ENCODE measurements around the gene ZNF571. TPM values are rescaled to one million over a fixed set of nuclear protein-coding genes. Genes with fewer than 3 reads are reported as not detected.

ZNF571 gene
- 1 to 10 TPM; 3.2 to 3.8 TPM for total RNA-seq

DNA sequence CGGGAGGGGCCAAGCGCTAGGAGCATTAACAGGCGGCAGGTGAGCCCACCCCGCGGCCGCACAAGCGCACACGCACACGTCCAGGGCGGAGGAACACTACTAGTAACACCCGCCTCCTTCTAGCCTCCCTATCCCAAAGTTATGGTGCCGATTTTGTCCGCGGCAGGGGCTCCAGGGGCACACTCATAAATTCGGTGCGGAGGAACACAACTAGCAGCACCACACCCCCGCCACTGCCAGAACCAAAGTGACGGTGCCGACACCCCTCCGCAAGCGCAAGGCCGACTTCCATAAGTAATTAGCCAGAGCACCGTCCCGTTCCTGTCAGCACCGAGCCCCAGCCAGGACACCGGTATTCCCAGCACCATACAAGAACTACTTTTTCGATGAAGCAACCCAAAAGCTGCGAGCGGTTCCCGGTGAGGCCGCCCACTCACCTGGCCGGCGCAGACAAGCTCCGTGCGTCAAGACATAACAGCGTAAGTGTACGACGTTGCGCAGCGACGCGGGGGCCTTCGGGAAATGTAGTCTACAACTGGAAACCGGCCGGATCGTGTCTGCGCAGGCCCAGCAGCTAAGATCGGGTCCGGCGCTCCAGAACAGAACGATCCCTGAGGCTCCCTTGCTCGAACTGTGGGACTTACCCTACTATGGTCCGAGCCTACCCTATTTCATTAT, at the start of gene ZNF571, which contains the start of gene ZNF540:
ZNF571 (minus strand) TSS at position 489 of the 678 bp plus-strand sequence. CDS start 8,116 bp downstream, outside the sequence.
ZNF540 (plus strand) TSS at position 573 of the 678 bp plus-strand sequence. CDS start 3,572 bp downstream, outside the sequence.
- Histone ChIP-seq H3K4me1 (peaks cover 10% of the 10 kb centered on the region), H3K9ac (ENCODE audit: low read depth in 2 of 2, low read length in 2 of 2) (peak within 1 kb of the TSS; percentile 81 to 82), H3K4me3 (peak within 1 kb of the TSS; percentile 78), H3K27me3 (no peaks in the 10 kb centered on the region), H3K36me3 (no peaks in the 10 kb centered on the region), H3K27ac (peak within 1 kb of the TSS; percentile 73), H3K9me3 (no peaks in the 10 kb centered on the region)
- intact Hi-C loops (cut with DNase I) = loop anchor here (10.0 kb wide), 1 partner anchor 60 kb away; the partner anchor contains the start of gene ZFP30
- peak; percentile 96 for DNase-seq
- TF ChIP-seq, protein P1, sequence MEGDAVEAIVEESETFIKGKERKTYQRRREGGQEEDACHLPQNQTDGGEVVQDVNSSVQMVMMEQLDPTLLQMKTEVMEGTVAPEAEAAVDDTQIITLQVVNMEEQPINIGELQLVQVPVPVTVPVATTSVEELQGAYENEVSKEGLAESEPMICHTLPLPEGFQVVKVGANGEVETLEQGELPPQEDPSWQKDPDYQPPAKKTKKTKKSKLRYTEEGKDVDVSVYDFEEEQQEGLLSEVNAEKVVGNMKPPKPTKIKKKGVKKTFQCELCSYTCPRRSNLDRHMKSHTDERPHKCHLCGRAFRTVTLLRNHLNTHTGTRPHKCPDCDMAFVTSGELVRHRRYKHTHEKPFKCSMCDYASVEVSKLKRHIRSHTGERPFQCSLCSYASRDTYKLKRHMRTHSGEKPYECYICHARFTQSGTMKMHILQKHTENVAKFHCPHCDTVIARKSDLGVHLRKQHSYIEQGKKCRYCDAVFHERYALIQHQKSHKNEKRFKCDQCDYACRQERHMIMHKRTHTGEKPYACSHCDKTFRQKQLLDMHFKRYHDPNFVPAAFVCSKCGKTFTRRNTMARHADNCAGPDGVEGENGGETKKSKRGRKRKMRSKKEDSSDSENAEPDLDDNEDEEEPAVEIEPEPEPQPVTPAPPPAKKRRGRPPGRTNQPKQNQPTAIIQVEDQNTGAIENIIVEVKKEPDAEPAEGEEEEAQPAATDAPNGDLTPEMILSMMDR (IDR thresholded peaks at IDR 0.05) = no peak

DNA sequence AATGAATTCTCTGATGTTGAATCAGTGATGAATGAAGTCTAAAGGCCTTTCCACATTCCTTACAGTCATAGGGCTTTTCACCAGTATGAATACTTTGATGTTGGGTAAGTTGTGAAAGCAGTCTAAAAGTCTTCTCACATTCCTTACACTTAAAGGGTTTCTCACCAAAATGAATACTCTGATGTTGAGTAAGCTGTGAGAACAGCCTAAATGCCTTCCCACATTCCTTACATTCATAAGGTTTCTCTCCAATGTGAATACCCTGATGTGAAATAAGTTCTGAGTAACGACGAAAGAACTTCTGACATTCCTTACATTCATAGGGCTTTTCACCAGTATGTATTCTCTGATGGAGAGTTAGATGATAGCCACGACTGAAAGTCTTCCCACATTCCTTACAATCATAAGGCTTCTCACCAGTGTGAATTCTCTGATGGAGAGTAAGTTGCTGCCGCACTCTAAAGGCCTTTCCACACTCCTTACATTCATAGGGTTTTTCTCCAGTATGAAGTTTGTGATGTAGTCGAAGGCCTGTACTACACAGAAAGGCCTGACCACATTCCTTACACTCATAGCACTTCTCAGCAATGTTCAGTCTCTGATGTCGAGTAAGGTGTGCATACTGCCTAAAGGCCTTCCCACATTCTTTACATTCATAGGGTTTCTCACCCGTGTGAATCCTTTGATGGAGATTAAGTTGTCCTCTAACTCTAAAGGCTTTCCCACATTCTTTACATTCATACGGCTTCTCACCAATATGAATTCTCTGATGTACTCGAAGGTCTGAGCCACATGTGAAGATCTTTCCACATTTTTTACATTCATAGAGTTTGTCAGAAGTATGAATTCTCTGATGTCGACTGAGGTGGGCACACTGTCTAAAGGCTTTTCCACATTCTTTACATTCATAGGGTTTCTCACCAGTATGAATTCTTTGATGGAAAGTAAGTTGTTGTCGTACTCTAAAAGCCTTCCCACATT, 40.8 kb upstream of the ZNF571 start:
- no peak for DNase-seq
- TF ChIP-seq, protein P1 (IDR thresholded peaks at IDR 0.05) = no peak
- H3K9me3 ChIP-seq = peaks cover 19% of the 10 kb centered on the region
- H3K9ac ChIP-seq (ENCODE audit: low read depth in 2 of 2, low read length in 2 of 2) = no peak overlapping the region
- H3K36me3 ChIP-seq = no peaks in the 10 kb centered on the region
- no peaks in the 10 kb centered on the region for H3K27me3 ChIP-seq
- H3K4me1 ChIP-seq = no peaks in the 10 kb centered on the region
- no peak overlapping the region for H3K27ac ChIP-seq
- H3K4me3 ChIP-seq = no peak overlapping the region
- intact Hi-C loops (cut with DNase I) = no loop called here

DNA sequence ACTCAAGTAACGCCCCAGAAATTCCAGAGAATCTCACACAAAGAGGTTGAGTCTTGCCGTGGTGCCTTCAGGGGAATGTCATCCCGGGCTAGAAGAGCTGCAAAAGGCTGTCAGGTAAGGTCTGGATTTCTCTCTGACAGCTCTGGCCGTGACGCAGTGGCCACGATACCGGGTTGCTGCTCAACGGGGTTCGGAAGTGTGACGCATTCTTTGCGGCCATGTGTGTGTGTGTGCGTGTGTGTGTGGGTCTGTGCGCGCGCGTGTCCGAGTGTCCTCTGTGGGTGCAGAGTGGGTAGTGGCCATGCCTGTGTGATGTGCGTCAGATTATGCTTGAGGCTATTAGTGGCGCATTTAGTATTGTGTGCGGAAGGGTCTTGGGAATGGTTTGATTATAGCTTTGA, 390 bp upstream of the ZNF571 start:
- Histone ChIP-seq H3K4me1 (peaks cover 10% of the 10 kb centered on the region), H3K27me3 (no peaks in the 10 kb centered on the region), H3K4me3 (peak overlapping the region; percentile 78), H3K9me3 (no peaks in the 10 kb centered on the region), H3K36me3 (no peaks in the 10 kb centered on the region), H3K27ac (peak overlapping the region; percentile 73), H3K9ac (ENCODE audit: low read depth in 2 of 2, low read length in 2 of 2) (peak overlapping the region; percentile 81 to 82)
- TF ChIP-seq, protein P1 (IDR thresholded peaks at IDR 0.05) = no peak
- intact Hi-C loops (cut with DNase I) = loop anchor here (10.0 kb wide), 1 partner anchor 60 kb away; the partner anchor contains the start of gene ZFP30
- DNase-seq = peak; percentile 68

DNA sequence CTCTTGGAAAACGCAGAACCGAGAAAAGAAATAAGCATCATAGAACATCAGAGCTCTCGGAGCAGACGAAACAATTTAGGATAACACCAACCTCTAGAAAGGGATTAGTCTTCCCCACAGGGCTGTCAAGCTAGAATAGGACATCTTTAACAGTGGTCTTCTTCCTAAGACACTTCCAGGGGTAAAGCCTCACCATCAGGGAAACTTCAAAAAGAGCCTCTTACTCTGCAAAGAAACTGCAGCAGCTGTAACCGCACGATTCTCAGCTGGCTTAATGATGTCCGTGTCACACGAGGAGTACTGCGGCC, 642 bp downstream of the ZNF571 start:
- intact Hi-C loops (cut with DNase I) = loop anchor here (10.0 kb wide), 1 partner anchor 61 kb away; the partner anchor contains the start of gene ZFP30

DNA sequence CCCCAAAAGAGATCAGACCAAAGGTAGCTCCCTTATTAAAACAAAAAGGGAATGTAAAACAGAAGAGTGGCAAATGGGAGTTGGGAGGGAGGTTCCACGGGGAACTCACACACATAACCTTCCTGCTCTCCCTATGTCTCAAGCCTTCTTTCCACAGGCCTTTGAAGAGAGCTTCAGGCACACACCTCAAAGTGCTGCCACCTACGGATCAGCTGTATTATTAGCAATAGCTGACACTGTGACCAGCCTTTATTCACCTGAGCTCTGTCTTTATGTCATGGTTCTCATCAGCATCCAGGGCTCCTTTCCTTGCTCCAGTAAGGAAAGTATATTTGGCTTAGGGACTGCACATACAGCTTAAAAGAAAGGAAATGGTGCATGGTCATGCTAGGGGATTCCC, 11.3 kb downstream of the ZNF571 start:
- H3K4me1 ChIP-seq = no peaks in the 10 kb centered on the region
- no peak overlapping the region for H3K9ac ChIP-seq (ENCODE audit: low read depth in 2 of 2, low read length in 2 of 2)
- no peak overlapping the region for H3K4me3 ChIP-seq
- H3K27ac ChIP-seq = no peak overlapping the region
- H3K9me3 ChIP-seq = peaks cover 12% of the 10 kb centered on the region
- no peaks in the 10 kb centered on the region for H3K27me3 ChIP-seq
- intact Hi-C loops (cut with DNase I) = no loop called here
- TF ChIP-seq, protein P1 (IDR thresholded peaks at IDR 0.05) = no peak
- no peak for DNase-seq
- no peaks in the 10 kb centered on the region for H3K36me3 ChIP-seq

More for the DNA sequence above, 642 bp downstream of the ZNF571 start:
- DNase-seq = no peak
- Histone ChIP-seq H3K9me3 (no peaks in the 10 kb centered on the region), H3K4me1 (peaks cover 10% of the 10 kb centered on the region), H3K27ac (peak overlapping the region; percentile 73), H3K27me3 (no peaks in the 10 kb centered on the region), H3K9ac (ENCODE audit: low read depth in 2 of 2, low read length in 2 of 2) (peak overlapping the region; percentile 81 to 82), H3K4me3 (peak overlapping the region; percentile 78), H3K36me3 (no peaks in the 10 kb centered on the region)
- TF ChIP-seq, protein P1 (IDR thresholded peaks at IDR 0.05) = no peak

Data from colonic mucosa (tissue), 4 donors.